GM21576 (cell line): ENCODE data around the gene STRN3.
"Not testable (repeated sequence)": the region's sequence is repeated elsewhere in the genome, so short reads cannot be mapped to it uniquely, and the experiment has no call there.

Experiments
- ATAC-seq: cut with Tn5 transposase; IDR thresholded peaks from one replicate; pipeline ENCODE4 v1.9.1; 2021; ENCODE audit warnings: mild to moderate bottlenecking, moderate library complexity; ENCODE audit not compliant: unreplicated experiment

The STRN3 gene

DNA sequence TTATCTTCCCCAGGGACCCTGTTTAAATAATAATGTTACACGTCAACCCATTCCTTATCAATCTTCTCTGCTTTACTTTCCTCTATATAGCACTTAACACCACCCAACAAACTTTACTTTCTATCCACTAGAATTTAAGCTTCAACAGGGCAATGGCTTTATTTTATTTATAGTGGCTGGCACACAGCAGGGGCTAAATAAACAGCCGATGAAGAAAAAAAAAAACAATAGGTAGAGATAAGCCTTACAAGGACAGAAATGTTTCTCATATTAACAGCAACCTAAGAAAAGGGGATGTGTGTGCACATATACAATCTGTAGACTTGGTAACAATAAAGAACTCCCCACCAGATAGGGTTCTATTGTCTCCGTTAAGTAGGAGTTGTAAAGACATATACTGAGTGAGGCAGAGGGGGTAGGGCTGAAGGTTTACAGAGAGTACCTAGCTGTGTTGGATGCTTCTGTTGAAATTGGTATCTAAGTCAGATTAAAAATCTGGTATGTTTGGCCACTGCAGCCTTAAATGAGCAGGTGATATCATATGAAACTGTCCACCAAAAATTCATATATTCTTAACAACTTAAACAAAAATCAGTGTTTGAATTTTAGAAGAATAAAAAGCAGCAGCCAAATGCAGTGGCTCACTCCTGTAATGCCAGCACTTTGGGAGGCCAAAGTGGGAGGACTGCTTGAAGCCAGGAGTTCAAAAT is 25.4 kb downstream of the STRN3 start:
- ATAC-seq: no peak

GRCh38 chr14:30999038-30999773 is 27.0 kb downstream of the STRN3 start:
- ATAC-seq: no peak

DNA sequence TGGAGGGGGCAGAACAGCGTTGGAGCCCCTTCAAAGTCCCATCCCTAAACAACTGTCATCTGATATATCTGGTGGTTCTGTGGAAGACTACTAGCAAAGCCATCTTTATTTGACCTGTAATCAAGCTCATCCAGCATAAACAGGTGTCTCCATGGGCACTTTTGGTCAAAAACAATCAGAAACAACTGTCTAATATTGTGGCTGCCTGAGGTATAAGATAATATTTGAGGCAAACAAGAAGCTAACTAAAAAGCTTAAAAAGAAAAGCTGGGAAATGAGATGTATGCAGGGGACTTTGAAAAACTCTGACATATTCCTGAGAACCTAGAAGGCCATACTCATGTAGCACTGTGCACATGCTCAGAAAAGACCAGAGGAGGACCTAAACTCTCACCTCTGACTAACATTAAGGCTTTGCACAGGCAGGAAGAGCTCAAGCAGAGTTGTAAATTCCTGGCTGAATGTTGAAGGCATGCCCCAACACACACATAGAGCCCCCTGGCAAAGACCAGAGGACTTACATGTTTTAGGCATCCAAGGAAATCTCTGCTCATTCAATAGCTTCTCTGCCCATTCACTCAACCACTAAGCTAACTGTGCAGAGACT is 28.0 kb downstream of the STRN3 start:
- ATAC-seq: no peak

- no peak for ATAC-seq
Measured at GRCh38 chr14:30996892-30997659, 29.1 kb downstream of the STRN3 start.

- no peak for ATAC-seq
Measured at GRCh38 chr14:30995689-30996088, 30.5 kb downstream of the STRN3 start.

DNA sequence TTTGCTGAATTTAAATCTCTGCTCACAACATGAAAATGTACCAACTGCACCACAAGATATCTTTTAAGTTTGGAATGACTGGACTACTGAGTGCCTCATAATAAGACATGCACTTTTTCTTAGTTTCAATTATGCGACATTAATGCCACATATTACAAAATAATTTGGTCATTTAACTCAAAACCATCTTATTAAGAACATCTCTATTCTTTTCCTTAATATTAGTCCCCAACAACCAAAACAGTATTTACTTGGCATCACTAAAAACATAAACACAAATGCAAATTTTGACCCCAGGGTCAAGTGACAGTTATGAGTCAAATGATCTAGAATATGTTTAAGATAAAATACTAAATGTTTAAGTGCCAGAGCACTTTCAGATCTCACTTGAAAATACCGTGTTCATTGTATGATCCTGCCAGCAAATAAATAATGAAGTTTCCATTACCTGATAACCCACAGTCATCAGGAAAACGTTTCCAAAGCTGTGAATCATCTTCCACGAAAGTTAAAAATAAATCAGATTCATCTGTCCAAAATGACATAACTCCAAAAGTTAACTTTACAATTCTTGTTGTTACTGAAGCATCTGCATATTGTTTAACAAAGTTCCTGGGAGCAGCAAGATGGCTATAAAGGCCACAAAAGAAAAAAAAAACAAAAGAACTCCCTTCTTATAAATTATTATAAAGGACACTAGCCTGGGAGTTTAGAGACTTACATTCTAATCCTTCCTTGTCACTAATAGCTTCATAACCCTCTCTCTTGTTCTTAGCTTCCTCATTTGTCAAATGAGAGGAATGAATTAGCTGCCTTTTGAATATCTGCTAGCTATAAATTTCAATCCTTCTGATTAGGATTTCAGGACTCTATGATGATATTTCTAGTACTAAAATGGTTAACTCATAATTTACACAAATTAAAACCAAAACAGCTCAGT is 31.2 kb downstream of the STRN3 start:
- ATAC-seq: no peak

- no peak for ATAC-seq
Measured at GRCh38 chr14:30993071-30993470, 33.1 kb downstream of the STRN3 start.

- no peak for ATAC-seq
Measured at GRCh38 chr14:30991408-30991807, 34.8 kb downstream of the STRN3 start.

DNA sequence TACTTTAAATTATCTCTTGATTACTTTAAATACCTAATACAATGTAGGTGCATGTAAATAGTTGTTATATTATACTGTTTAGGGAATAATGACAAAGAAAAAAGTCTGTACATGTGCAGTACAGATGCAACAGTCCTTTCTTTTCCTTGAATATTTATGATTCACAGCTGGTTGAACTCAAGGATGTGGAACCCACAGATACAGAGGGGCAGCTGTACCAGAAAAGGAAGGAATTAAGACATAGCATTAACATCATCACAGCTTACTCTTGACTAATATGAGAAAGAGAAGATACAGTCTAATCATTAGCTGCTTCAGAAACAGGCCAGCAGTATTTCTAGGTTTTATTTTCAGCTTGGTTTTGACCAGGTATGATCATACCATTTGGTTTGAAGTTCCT is 35.4 kb downstream of the STRN3 start:
- no peak for ATAC-seq

DNA sequence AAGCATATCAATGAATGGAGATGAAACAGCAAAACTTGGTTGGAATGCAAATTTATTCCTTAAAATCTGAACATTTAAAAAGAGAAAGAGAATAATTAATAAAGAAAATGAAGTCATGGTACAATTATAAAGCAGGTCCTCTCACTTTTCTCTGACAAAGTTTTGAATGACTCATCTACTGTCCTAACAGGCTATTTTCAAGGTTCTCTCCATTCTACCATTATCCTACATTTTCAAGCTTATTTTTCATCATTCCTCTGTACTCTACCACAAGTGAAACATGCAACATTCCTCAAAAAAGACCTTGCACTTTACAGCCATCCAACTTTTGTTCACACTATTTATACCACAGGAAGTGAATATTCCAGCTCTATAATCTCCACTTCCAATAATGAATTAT is 37.7 kb downstream of the STRN3 start:
- no peak for ATAC-seq

DNA sequence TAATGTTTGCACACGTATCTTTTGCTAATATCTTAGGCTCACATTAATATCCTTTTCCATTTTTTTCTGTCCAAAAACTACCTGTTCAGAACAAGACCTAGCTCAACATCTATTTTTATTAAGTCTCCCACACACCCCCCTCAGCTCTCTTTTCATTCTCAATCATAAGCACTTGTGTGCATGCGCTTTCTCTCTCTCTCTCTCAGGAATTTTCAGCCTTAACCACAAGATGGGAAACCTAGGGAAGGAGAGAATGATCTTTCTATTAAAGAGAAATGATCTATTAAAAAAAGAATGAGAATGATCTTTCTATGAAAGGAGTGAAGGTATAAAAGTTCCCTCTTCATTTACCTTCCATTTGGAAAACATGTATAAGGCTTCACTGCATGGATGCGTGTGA is 40.4 kb downstream of the STRN3 start:
- ATAC-seq: no peak

DNA sequence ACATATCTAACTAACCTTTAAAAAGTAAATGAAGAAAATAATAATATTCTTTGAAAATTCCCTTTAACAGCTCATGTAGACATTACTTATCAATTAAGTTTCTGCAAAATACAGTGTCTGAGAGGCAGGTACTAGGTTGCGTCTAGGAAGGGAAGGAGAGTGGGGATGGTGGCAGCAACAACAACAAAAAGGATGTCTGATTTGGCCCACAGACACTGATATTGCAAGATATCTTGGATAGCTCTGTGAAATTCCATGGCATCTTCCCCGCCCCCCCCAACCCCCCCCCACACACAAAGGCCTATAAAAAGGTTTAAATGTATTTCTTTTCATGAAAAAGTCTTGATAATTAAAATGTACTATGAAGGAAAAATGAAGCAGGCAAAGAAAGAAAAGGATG is 42.3 kb downstream of the STRN3 start:
- no peak for ATAC-seq

DNA sequence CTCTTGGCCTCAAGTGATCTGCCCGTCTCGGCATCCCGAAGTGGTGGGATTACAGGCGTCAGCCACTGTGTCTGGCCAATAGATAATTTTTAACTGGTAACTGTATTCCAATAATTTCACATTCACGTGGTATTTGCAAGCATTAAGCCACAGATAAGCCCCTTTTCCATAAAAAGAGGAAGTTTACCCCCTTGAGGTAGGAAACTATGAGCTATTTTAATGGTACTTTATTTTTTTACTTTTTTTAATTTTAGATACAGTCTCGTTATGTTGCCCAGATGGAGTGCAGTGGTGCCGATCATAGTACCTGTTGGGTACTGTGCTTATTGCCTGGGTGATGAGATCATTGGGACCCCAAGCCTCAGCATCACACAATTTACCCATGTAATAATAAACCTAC is 43.6 kb downstream of the STRN3 start:
- ATAC-seq: no peak

- no peak for ATAC-seq
Measured at GRCh38 chr14:30980980-30981379, 45.2 kb downstream of the STRN3 start.

DNA sequence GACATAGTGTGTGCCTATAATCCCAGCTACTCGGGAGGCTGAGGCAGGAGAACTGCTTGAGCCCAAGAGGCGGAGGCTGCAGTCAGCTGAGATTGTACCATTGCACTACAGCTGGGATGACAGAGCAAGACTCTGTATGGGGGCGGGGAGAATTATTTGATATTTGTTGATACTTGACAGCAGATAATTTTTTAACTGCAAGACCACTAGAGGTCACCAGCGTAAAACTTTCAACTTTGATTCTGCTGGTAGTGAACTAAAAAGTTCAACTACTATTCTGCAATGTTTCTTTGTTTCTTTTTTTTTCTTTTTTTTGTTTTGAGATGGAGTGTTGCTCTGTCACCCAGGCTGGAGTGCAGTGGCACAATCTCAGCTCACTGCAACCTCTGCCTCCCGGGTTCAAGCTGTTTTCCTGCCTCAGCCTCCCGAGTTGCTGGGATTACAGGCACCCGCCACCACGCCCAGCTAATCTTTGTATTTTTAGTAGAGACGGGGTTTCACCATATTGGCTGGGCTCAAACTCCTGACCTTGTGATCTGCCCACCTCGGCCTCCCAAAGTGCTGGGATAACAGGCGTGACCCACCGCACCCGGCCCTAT is 46.0 kb downstream of the STRN3 start:
- not testable (repeated sequence) for ATAC-seq

GRCh38 chr14:30977752-30978151 is 48.4 kb downstream of the STRN3 start:
- ATAC-seq: no peak

DNA sequence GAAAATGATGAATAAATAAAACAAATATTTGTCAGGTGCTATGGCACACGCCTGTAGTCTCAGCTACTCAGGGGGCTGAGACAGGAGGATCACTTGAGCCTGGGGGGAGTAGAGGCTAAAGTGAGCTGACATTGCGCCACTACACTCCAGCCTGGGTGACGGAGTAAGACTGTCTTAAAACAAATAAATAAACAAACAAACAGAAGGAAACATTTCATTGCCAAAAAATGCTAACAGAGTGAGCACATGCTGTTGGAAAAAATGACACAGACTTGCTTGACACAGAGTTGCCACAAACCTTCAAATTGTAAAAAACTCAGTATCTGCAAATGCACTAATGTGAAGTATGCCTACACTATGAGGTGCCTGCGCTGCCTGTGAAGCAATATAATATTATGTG is 51.6 kb downstream of the STRN3 start:
- no peak for ATAC-seq

DNA sequence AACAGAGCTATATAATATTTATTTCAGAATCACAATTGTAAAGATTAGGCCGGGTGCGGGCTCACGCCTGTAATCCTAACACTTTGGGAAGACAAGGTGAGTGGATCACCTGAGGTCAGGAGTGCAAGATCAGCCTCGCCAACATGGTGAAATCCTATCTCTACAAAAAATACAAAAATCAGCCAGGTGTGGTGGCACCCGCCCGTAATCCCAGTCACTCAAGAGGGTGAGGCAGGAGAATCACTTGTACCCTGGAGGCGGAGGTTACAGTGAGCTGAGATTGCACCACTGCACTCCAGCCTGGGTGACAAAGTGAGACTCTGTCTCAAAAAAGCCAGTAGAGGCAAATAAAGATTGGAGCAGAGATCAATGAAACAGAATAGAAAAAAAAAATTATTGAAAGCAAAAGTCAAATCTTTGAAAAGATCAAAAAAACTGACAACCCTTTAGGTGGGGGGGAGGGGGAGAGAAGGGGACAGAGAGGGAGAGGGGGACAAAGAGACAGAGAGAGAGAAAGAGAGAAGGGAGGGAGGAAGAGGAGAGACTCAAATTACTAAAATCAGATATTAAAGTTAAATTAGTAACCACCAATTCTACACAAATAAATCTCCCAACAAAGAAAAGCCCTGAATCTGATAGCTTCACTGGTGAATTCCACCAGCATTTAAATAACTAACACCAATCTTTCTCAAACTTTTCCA is 53.1 kb downstream of the STRN3 start:
- ATAC-seq: no peak

- not testable (repeated sequence) for ATAC-seq
Measured at GRCh38 chr14:30972036-30972732, 54.0 kb downstream of the STRN3 start.
